Stomach (tissue), 4 donors: ENCODE measurements around the gene VPS13D.

Experiments used
- EP300 ChIP-seq: sonication (generic); formaldehyde crosslinking; IDR thresholded peaks from one replicate; pipeline ENCODE4 v1.6.1; 2017; ENCODE audit warnings: antibody characterized with exemption
- TF ChIP-seq, protein P1 (sequence below), 7 experiments: fragments of 450-650 bp in 4 of 7; fragments of 200-600 bp in 3 of 7; sonication (generic) in 3 of 7; IDR thresholded peaks; one replicate each; pipeline ENCODE4 v1.5.1; 2016 to 2019; ENCODE audit warnings: antibody characterized with exemption in 7 of 7, control low read depth in 2 of 7, mild to moderate bottlenecking in 1 of 7

DNA sequence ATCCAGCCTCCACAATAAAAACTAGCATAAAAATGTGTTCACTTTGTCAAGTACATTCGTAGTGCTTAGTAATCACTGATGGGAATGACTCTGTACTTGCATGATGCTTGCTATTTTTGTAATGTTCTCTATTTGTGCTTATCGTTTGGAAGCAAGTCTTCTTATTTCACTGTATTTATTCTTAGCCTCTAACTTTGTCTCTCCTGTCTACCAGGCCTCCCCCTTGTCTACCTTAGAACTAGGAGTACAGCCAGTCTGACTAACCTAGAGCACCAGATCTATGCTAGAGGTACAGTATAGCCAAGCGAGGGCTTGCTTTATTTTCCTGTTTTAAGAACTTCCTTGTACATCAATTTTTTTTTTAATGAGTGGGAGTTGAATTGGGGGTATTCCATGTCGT is 108.2 kb downstream of the VPS13D start:
- TF ChIP-seq, protein P1, sequence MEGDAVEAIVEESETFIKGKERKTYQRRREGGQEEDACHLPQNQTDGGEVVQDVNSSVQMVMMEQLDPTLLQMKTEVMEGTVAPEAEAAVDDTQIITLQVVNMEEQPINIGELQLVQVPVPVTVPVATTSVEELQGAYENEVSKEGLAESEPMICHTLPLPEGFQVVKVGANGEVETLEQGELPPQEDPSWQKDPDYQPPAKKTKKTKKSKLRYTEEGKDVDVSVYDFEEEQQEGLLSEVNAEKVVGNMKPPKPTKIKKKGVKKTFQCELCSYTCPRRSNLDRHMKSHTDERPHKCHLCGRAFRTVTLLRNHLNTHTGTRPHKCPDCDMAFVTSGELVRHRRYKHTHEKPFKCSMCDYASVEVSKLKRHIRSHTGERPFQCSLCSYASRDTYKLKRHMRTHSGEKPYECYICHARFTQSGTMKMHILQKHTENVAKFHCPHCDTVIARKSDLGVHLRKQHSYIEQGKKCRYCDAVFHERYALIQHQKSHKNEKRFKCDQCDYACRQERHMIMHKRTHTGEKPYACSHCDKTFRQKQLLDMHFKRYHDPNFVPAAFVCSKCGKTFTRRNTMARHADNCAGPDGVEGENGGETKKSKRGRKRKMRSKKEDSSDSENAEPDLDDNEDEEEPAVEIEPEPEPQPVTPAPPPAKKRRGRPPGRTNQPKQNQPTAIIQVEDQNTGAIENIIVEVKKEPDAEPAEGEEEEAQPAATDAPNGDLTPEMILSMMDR (IDR thresholded peaks at IDR 0.05): no peak
- no peak for TF ChIP-seq EP300
